NCI-H526 treated with DMSO at 0.1 percent for 48 hours (cell line): ENCODE results near the gene ASB13.

ENCODE experiments used
- DNase-seq: peaks from one replicate; lab custom pipeline; 2025; lab: John Stamatoyannopoulos, UW

The ASB13 gene

DNA sequence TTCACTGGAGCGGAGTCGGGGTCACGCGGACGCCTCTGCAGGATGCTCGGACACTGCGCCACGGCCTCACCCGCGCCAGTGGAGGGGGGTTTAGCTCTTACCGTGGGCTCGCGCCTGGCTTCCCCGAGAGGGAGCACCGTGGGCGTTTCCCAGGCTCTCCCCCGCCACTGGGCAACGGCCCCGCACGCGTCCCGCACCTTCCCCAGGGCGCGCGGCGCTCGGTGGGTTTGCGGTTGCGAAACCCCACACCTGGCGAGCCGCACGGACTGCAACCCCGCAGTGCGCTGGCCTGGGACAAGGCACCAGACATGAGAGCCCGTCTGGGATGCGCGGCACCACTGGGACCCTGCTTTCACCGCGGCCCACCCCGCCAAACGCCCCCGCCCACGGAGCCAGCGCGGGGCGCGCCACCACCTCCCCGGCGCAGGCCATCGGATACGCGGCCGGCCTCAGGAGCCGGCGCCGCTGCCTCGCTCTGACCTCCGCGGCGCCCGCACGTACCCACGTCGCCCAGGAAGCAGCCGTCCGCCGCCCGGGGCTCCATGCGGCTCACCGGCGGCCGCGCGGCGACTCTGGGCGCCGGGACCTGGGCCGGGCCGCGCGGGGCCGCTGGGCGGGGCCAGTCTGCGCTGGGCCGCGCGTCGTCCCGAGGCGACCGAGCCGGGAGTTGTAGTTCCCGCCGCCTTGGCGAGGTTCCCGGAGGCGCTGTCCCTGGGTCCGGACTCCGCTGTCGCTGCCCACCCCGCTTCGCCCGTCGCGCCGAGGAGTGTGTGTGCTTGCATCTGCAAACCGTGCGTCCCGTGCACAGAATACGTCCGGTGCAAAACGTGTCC is at the start of gene ASB13:
Gene ASB13 (minus strand): TSS at position 588 of the 833 bp plus-strand sequence. CDS start 44 bp downstream, at position 544.
- DNase-seq = peak; percentile 25

DNA sequence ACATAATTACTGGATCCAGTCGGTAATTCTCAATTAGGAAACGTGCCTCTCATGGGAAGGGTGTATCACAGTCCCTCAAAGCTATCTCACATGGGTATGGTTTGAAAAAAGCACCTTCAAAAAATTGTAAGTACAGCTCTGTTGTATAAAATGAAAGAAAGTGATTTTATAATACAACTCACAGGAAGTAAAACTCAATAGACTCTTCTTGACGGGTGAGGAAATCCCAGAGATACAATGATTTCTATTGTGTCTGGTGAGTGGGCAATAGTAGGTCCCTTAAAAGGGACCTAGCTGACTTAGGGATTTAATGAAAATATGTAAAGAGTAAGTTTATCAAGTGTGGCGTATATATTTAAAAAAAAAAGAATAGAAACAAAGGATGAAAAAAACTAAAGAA is 45.2 kb upstream of the ASB13 start:
- no peak for DNase-seq

- no peak for DNase-seq
Observed at GRCh38 chr10:5710859-5711258, 44.5 kb upstream of the ASB13 start.

GRCh38 chr10:5709865-5710264 is 43.5 kb upstream of the ASB13 start:
- DNase-seq = no peak

GRCh38 chr10:5708356-5708755 is 42.0 kb upstream of the ASB13 start:
- DNase-seq = no peak

DNA sequence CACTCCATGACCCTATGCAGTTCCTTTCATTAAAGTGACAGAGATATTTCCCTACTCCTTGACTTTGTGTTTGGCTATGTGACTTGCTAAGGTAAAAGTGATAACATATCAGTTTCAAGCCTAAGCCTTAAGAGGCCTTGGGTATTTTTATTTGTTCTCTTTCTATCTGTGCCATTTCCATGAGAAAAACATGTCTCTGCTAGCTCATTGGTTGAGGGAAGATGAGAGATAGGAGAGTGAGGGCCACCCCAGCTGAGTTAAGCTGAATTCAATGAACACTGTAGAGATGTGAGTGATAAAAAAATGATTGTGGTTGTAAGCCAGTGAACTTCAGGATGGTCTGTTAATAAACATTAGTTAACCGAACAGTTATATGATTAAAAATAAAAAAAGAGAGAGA is 31.7 kb upstream of the ASB13 start:
- no peak for DNase-seq

GRCh38 chr10:5697342-5697741 is 30.9 kb upstream of the ASB13 start:
- DNase-seq = no peak

GRCh38 chr10:5694573-5694972 is 28.2 kb upstream of the ASB13 start:
- peak; percentile 43 for DNase-seq

DNA sequence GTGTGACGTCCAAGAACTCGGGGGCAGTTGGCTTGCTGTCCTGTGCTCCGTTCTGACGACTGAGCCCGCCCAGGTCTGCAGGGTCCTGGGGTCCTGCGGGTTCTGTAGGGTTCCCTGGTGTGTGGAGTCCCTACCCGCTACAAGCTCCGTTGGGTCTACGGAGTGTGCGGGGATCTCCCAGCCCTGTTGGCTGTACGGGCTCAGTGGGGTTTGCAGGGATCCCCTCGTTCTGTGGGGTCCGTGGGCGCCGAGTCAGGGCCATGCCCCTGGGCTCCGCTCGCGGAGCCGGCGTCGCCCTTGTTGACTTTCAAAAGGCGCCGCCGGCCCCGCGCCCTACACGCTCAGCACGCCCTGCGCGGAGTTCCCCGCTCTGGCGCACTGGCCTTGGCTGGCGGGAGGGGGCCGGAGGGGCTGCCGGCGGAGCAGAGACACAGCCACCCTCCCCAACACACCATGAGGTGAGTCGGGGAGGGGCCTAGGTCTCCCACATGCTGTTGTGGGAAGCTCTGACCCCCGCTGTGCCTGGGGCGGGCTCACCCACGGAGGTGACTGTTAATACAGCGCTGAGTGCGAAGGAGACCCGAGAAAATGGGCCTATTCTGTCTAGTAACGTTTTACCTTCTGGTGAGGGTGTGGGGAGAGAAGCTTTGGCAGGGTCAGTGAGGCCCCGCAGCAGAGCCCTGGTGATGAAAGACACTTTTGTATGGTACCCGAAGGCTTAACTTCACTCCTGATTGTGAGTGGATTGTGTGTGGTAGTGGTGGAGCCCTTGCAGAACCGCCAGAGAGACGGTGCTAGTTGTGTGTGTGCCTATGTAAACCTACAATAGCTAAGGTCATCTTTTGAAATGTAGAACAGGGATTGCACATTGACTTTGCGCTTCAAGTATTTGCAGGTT is 26.3 kb upstream of the ASB13 start:
- peak; percentile 74 for DNase-seq

- DNase-seq = peak; percentile 5
Observed at GRCh38 chr10:5691786-5692185, 25.4 kb upstream of the ASB13 start.

DNA sequence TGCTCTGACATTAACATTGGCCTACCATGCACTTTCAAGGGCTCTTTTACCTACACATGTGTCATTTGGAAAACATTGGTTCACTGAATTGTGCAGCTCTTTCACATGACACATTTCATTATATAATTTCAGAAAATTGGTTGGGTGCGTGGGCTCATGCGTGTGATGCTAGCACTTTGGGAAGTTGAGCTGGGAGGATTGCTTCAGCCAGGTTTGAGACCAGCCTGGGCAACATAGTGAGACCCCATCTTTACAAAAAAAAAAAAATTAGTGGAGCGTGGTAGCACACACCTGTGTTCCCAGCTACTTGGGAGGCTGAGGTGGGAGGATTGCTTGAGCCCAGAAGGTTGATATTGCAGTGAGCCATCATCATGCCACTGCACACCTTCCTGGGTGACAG is 22.2 kb upstream of the ASB13 start:
- no peak for DNase-seq

DNA sequence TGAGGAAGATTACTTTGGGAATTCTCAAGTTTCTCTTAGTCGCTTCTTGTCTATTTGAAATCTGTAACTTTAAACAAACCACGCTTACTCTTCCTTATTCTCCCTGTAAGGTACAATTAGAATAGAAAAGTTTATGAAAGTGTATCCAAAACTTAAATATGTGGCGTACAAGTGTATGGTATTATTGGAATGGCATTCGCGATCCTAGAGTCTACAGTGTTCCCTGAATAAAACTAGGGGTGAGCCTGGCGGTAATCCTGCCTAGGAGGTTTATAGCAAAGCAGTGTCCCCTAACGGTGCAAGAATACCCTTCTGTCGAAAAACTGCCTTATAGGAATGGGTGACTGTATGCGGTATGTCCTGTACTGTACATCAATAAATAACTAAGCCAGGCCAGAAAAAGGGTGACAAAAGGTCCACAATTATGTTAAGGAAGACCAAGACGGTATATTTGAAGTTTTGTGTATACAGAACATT is 19.4 kb upstream of the ASB13 start:
- no peak for DNase-seq

GRCh38 chr10:5684971-5685763 is 18.8 kb upstream of the ASB13 start:
- peak; percentile 48 for DNase-seq

- peak; percentile 94 for DNase-seq
Observed at GRCh38 chr10:5684318-5684970, 18.0 kb upstream of the ASB13 start, which contains the start of gene TASOR2. TSS of gene TASOR2 (plus strand) at chr10:5684838. CDS start at chr10:5720643, 35,805 bp downstream.

DNA sequence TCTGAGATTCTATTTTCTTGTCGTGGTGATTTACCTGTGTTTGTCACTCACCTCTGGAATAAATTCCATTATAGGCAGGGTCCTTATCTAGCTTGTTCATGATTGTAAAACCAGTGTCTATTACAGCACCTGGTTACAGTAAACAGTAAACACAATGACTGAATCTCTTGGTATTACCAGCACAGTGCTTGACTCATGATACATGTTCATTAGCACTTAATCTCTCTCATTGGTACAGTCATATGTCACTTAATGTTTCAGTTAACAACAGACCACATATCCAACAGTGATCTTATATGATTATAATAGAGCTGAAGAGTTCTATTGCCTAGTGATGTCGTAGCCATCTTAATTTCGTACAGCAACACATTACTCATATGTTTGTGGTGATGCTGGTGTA is 16.7 kb upstream of the ASB13 start:
- DNase-seq = no peak

DNA sequence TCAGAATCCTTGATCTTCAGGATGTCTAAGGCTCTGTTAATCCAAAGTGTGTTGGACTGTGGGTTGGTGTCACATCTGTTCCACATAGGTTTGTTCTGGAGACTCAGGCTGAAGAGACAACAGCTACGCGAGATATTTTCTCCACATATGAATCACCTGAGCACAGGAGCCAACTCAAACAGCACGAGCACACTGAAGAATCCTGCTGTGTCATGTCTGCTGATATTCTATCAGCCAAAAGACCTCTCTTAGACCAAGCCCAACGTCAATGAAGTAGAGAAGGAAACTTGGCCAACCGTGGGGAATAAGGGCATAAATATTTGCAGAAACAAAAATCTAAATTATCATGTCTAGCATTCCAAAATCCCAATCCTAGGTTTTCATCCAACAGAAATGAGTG is 15.5 kb upstream of the ASB13 start:
- no peak for DNase-seq

DNA sequence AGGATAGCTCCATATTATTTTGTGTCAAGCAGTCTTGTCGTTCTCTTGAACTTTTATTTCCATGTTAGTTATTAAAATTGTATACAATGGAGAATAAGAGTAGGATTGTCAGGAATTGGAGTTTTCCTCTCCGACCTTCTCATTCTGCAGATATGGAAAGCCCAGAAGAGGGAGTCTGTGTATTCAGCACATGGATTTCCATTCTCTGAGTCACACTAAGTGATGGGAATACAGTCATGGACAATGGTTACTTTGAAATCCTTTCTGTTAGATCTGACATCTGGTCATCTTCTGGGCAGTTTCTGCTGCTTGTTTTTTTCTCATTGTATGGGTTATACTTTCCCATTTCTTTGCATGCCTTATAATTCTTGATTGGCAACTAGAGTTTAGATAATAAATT is 13.2 kb upstream of the ASB13 start:
- no peak for DNase-seq

- DNase-seq = no peak
Observed at GRCh38 chr10:5679037-5679435, 12.6 kb upstream of the ASB13 start.

DNA sequence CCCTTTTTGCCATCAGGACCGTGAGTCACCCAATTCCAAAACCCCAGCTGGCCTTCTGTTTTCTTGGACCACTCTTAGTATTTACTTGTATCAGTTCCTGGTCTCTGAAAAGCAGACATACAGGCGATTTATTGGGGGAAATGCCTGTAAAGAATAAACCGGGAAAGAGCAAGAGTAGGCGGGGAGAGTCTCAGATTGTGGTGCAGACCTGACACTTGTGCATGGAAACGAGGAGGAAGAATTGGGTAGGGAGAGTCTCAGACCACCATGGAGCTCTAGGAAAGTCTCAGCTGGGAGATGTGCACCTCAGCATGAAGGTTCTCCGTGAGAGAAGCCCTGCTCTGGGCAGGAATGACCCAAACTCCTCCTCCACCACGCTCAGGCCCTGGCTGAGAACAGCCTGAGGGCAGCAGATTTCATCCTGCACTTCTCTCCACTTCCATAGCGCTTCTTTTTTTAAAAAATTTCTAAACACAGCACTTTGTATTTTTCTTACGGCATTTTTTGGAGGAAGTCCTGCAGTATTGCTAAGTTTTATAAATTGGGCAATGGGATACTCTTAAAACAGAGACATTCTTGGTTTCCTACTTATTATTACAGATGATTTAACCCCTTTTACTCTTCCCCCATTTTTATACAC is 12.1 kb upstream of the ASB13 start:
- no peak for DNase-seq

GRCh38 chr10:5670662-5671375 is 4.4 kb upstream of the ASB13 start:
- no peak for DNase-seq
